GM06990 (cell line): ENCODE results near the gene GPC6.

Experiments used
- DNase-seq: peaks from one replicate; pipeline ENCODE4 v3.0.0-alpha.2; 2011; ENCODE audit not compliant: insufficient read length; ENCODE audit errors: extremely low read depth
- H3K27me3 ChIP-seq: replicated peaks from 2 replicates; pipeline ENCODE4 v1.6.0; 2011; ENCODE audit warnings: low read length; ENCODE audit not compliant: control insufficient read depth, insufficient read depth
- H3K36me3 ChIP-seq: 2 replicates; pipeline ENCODE4 v1.5.1; 2011; ENCODE audit warnings: low read length; ENCODE audit not compliant: control insufficient read depth, insufficient read depth
- H3K4me3 ChIP-seq: replicated peaks from 2 replicates; pipeline ENCODE4 v1.5.1; 2011; ENCODE audit warnings: low read depth, mild to moderate bottlenecking, control low read depth, low read length
- TF ChIP-seq, protein P1 (sequence below): IDR thresholded peaks from 2 replicates; pipeline ENCODE4 v1.5.1; 2011; ENCODE audit warnings: low read length, control low read depth, mild to moderate bottlenecking, inconsistent platforms; ENCODE audit not compliant: insufficient read depth, poor library complexity, severe bottlenecking

Gene GPC6

GRCh38 chr13:94345374-94346195 is 1119.0 kb downstream of the GPC6 start:
- Histone ChIP-seq H3K27me3 (no peaks in the 10 kb centered on the region), H3K36me3 (no peaks in the 10 kb centered on the region), H3K4me3 (no peak overlapping the region)
- TF ChIP-seq, protein P1, sequence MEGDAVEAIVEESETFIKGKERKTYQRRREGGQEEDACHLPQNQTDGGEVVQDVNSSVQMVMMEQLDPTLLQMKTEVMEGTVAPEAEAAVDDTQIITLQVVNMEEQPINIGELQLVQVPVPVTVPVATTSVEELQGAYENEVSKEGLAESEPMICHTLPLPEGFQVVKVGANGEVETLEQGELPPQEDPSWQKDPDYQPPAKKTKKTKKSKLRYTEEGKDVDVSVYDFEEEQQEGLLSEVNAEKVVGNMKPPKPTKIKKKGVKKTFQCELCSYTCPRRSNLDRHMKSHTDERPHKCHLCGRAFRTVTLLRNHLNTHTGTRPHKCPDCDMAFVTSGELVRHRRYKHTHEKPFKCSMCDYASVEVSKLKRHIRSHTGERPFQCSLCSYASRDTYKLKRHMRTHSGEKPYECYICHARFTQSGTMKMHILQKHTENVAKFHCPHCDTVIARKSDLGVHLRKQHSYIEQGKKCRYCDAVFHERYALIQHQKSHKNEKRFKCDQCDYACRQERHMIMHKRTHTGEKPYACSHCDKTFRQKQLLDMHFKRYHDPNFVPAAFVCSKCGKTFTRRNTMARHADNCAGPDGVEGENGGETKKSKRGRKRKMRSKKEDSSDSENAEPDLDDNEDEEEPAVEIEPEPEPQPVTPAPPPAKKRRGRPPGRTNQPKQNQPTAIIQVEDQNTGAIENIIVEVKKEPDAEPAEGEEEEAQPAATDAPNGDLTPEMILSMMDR = peak; percentile 33
- no peak for DNase-seq

DNA sequence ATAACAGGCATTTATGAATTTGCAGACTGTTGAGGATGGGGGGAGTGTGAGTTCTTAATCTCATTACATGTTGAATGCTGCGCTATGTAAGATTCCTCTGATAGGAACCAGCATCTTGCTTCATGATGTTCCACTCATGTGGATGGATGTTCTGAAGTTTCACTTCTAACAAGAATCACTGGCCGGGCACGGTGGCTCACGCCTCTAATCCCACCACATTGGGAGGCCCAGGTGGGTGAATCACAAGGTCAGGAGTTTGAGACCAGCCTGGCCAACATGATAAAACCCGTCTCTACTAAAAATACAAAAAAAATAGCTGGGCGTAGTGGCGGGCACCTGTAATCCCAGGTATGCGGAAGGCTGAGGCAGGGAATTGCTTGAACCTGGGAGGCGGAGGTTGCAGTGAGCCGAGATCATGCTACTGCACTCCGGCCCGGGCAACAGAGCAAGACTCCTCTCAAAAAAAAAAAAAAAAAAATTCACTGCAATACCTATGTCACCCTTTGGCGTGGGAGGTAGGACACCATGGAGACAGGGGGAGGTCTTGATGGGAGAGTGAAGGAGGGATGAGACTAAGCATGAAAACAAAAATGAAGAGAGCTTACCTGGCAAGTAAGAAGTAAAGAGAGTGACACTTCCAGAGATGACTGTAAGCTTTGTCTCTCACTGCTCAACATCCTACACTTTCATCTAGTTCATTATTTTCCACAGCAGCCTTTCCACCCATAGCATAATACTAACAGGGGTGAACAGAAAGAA is 1119.8 kb downstream of the GPC6 start:
- no peak for DNase-seq
- Histone ChIP-seq H3K4me3 (no peak overlapping the region), H3K27me3 (no peaks in the 10 kb centered on the region), H3K36me3 (no peaks in the 10 kb centered on the region)
- TF ChIP-seq, protein P1 = no peak

DNA sequence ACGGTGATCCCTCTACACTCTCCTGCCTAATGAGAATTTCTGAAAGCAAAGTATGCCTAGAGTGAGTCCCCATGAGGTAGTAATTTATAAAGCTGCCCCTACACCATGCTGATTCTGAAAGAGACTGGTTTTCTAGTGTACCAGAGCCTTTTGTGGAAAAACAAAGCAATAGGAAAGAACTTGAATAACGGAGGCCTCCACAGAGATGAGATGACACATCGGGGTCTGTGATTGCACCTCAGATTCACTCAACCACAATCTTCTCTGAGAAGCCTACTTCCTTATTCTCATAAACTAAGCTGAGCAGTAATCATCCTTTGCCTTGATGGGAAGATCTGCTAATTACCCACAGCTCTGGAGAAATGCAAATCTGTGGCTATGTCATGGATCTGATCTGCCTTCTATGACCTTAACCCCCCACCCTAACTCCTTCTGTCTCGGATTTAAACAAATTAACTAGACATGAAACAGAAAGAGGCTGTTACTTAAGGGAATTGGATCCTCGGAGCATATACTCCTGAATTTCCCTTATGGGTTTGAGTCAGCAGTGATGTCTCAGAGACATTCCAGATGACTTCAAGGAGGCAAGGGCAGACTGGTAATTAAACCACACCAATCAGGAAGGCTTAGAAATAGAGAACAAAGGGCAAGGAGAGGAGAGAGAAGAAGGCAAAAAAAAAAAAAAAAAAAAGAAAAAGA is 1124.8 kb downstream of the GPC6 start:
- no peaks in the 10 kb centered on the region for H3K27me3 ChIP-seq
- TF ChIP-seq, protein P1 = no peak
- DNase-seq = no peak
- no peak overlapping the region for H3K4me3 ChIP-seq
- H3K36me3 ChIP-seq = no peaks in the 10 kb centered on the region

GRCh38 chr13:94352057-94352456 is 1125.5 kb downstream of the GPC6 start:
- TF ChIP-seq, protein P1 = no peak
- DNase-seq = no peak
- no peaks in the 10 kb centered on the region for H3K36me3 ChIP-seq
- no peak overlapping the region for H3K4me3 ChIP-seq
- no peaks in the 10 kb centered on the region for H3K27me3 ChIP-seq

DNA sequence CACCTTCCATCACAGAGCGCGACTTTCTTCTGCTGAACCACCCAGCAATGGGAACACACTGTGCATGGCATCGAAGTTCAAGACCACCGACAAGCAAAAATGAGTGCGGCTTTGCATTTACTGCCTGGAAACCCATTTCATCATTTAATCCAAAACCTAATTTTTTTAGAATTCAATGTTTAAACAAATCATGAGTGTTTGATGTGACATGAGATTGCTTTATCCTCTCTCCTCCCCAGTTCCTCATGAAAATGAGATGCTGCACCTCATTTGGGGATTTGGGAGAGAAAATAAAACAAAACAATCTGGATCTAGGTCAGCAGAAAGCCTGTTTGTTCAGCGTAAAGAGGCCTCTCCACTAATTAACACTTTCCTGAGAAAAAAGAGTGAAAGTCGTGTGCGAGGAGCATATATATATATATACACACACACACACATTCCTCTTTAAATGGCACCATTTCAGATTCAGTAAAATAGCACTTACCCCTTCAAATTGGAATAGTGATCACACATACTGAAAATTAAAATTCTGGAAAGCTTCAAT is 1126.6 kb downstream of the GPC6 start:
- TF ChIP-seq, protein P1 = no peak
- Histone ChIP-seq H3K4me3 (no peak overlapping the region), H3K36me3 (no peaks in the 10 kb centered on the region), H3K27me3 (no peaks in the 10 kb centered on the region)
- DNase-seq = no peak
